AG04450 (cell line): ENCODE data around the gene CAPZA1. TPM values are rescaled to one million over a fixed set of nuclear protein-coding genes. Genes with fewer than 3 reads are reported as not detected.

Experiments
- CTCF ChIA-PET: fragments of 300-600, 350-600 bp; formaldehyde crosslinking; extraction: SDS; loops from one replicate; lab custom pipeline; 2022; ENCODE audit warnings: antibody characterized with exemption, inconsistent platforms; lab: Charles Lee
- POLR2A ChIA-PET: fragments of 350-600 bp; formaldehyde crosslinking; extraction: SDS; loops from one replicate; lab custom pipeline; 2021; ENCODE audit warnings: antibody characterized with exemption, inconsistent platforms; lab: Yijun Ruan, JAX
- DNase-seq: peaks from one replicate; pipeline ENCODE4 v3.0.0-alpha.2; 2011; ENCODE audit warnings: low read depth, low spot score
- H3K27ac ChIP-seq: one replicate; pipeline ENCODE4 v1.5.1; 2012; ENCODE audit warnings: low read depth, low read length, control low read depth
- H3K27me3 ChIP-seq: one replicate; pipeline ENCODE4 v1.6.0; 2012; ENCODE audit warnings: low read length; ENCODE audit not compliant: control insufficient read depth, insufficient read depth
- H3K4me3 ChIP-seq: 2 replicates; pipeline ENCODE4 v1.5.1; 2011; ENCODE audit warnings: mild to moderate bottlenecking, low read depth, low read length, control low read depth
- H3K9me3 ChIP-seq: 2 replicates; pipeline ENCODE4 v1.5.1; 2012; ENCODE audit warnings: low read length; ENCODE audit not compliant: control insufficient read depth, insufficient read depth
- polyA plus RNA-seq: library from polyadenylated mRNA; depleted of rRNA; stranded (reverse); fragments of >200 nt; gene quantifications from 2 replicates; pipeline ENCODE4 v1.2.3, GENCODE V29; 2011
- TF ChIP-seq, protein P1 (sequence below): IDR thresholded peaks from 2 replicates; pipeline ENCODE4 v1.5.1; 2011; ENCODE audit warnings: low read depth, low read length, control low read depth, inconsistent platforms

Gene CAPZA1
- polyA plus RNA-seq, 1 experiment: 273 TPM

GRCh38 chr1:112704934-112705627, 85.4 kb downstream of the CAPZA1 start:
- no peaks in the 10 kb centered on the region for H3K27me3 ChIP-seq
- CTCF ChIA-PET: interaction anchor here (0.6 to 3.0 kb wide), 6 partner anchors 11 to 1123 kb away, joined by 3 to 29 read pairs (median 4); partner anchors contain the start of genes LRIG2 and PPM1J
- peak overlapping the region; percentile 78 for H3K27ac ChIP-seq
- H3K9me3 ChIP-seq: no peaks in the 10 kb centered on the region
- TF ChIP-seq, protein P1, sequence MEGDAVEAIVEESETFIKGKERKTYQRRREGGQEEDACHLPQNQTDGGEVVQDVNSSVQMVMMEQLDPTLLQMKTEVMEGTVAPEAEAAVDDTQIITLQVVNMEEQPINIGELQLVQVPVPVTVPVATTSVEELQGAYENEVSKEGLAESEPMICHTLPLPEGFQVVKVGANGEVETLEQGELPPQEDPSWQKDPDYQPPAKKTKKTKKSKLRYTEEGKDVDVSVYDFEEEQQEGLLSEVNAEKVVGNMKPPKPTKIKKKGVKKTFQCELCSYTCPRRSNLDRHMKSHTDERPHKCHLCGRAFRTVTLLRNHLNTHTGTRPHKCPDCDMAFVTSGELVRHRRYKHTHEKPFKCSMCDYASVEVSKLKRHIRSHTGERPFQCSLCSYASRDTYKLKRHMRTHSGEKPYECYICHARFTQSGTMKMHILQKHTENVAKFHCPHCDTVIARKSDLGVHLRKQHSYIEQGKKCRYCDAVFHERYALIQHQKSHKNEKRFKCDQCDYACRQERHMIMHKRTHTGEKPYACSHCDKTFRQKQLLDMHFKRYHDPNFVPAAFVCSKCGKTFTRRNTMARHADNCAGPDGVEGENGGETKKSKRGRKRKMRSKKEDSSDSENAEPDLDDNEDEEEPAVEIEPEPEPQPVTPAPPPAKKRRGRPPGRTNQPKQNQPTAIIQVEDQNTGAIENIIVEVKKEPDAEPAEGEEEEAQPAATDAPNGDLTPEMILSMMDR: no peak
- POLR2A ChIA-PET: interaction anchor here (0.7 to 2.0 kb wide), 6 partner anchors 10 to 311 kb away, joined by 3 to 25 read pairs (median 6); partner anchors contain the start of genes MOV10, PPM1J and SLC16A1
- peak overlapping the region; percentile 88 for H3K4me3 ChIP-seq
- DNase-seq: peak; percentile 85

- CTCF ChIA-PET: interaction anchor here (1.4 to 2.8 kb wide), 2 partner anchors 9 to 92 kb away, joined by 6 to 17 read pairs; partner anchors contain the start of gene PPM1J
- TF ChIP-seq, protein P1: no peak
- Histone ChIP-seq H3K27ac (peak within 1 kb of the TSS; percentile 74), H3K4me3 (peak within 1 kb of the TSS; percentile 88), H3K9me3 (no peaks in the 10 kb centered on the region), H3K27me3 (no peaks in the 10 kb centered on the region)
- no peak for DNase-seq
- POLR2A ChIA-PET: interaction anchor here (0.7 kb wide), 1 partner anchor 36 kb away, joined by 3 read pairs; no protein-coding TSS in a partner anchor
Observed at GRCh38 chr1:112706505-112707220, 87.0 kb downstream of the CAPZA1 start, which contains the start of gene RHOC. Gene RHOC, minus strand, starts transcription at chr1:112707127. Its CDS starts 3,328 bp downstream, at chr1:112703799.

GRCh38 chr1:112707221-112708001, 87.8 kb downstream of the CAPZA1 start:
- POLR2A ChIA-PET: interaction anchor here (0.7 kb wide), 2 partner anchors 9 to 33 kb away, joined by 4 read pairs; partner anchors contain the start of gene MOV10
- Histone ChIP-seq H3K27ac (no peak overlapping the region), H3K9me3 (no peaks in the 10 kb centered on the region)

GRCh38 chr1:112708002-112708448, 88.4 kb downstream of the CAPZA1 start:
- H3K27me3 ChIP-seq: no peaks in the 10 kb centered on the region
- CTCF ChIA-PET: interaction anchor here (0.6 to 2.9 kb wide), 18 partner anchors 8 to 1236 kb away, joined by 3 to 17 read pairs (median 6); partner anchors contain the start of genes LRIG2, MOV10 and PPM1J
- H3K4me3 ChIP-seq: no peak overlapping the region
- H3K9me3 ChIP-seq: no peaks in the 10 kb centered on the region
- DNase-seq: no peak
- no peak overlapping the region for H3K27ac ChIP-seq
- POLR2A ChIA-PET: interaction anchor here (0.7 kb wide), 2 partner anchors 9 to 33 kb away, joined by 4 read pairs; partner anchors contain the start of gene MOV10
- TF ChIP-seq, protein P1: no peak

More at GRCh38 chr1:112707221-112708001, 87.8 kb downstream of the CAPZA1 start:
- DNase-seq: no peak
- Histone ChIP-seq H3K27me3 (no peaks in the 10 kb centered on the region), H3K4me3 (peak overlapping the region; percentile 88)
- TF ChIP-seq, protein P1: peak; percentile 94
- CTCF ChIA-PET: interaction anchor here (0.6 to 2.9 kb wide), 18 partner anchors 8 to 1236 kb away, joined by 3 to 17 read pairs (median 6); partner anchors contain the start of genes LRIG2, MOV10 and PPM1J
